ENCODE data around the gene JCHAIN.
"Not testable (repeated sequence)": the region's sequence is repeated elsewhere in the genome, so short reads cannot be mapped to it uniquely, and the experiment has no call there.

Gene JCHAIN

GRCh38 chr4:70666369-70666768, at the start of gene JCHAIN:
Gene JCHAIN, minus strand, starts transcription at chr4:70666508. Its CDS starts 18 bp downstream, at chr4:70666490.
- no peak for DNase-seq (ENCODE audit: low read depth)

GRCh38 chr4:70715097-70715496, 48.8 kb upstream of the JCHAIN start:
- DNase-seq (ENCODE audit: low read depth), result no peak

GRCh38 chr4:70714079-70714887, 48.0 kb upstream of the JCHAIN start:
- no peak for DNase-seq (ENCODE audit: low read depth)

GRCh38 chr4:70713453-70714078, 47.3 kb upstream of the JCHAIN start:
- no peak for DNase-seq (ENCODE audit: low read depth)

- DNase-seq (ENCODE audit: low read depth), result no peak
Observed at GRCh38 chr4:70712604-70713452, 46.5 kb upstream of the JCHAIN start.

GRCh38 chr4:70712150-70712549, 45.8 kb upstream of the JCHAIN start:
- DNase-seq (ENCODE audit: low read depth), result no peak

GRCh38 chr4:70711599-70711998, 45.3 kb upstream of the JCHAIN start:
- no peak for DNase-seq (ENCODE audit: low read depth)

GRCh38 chr4:70709611-70710205, 43.4 kb upstream of the JCHAIN start:
- DNase-seq (ENCODE audit: low read depth), result no peak

GRCh38 chr4:70706516-70706915, 40.2 kb upstream of the JCHAIN start:
- no peak for DNase-seq (ENCODE audit: low read depth)

- DNase-seq (ENCODE audit: low read depth), result no peak
Observed at GRCh38 chr4:70706044-70706461, 39.7 kb upstream of the JCHAIN start.

- DNase-seq (ENCODE audit: low read depth), result peak; percentile 43
Observed at GRCh38 chr4:70705183-70706043, 39.1 kb upstream of the JCHAIN start.

- no peak for DNase-seq (ENCODE audit: low read depth)
Observed at GRCh38 chr4:70704931-70705182, 38.5 kb upstream of the JCHAIN start.

GRCh38 chr4:70704215-70704930, 38.1 kb upstream of the JCHAIN start:
- no peak for DNase-seq (ENCODE audit: low read depth)

- no peak for DNase-seq (ENCODE audit: low read depth)
Observed at GRCh38 chr4:70703619-70704214, 37.4 kb upstream of the JCHAIN start.

- DNase-seq (ENCODE audit: low read depth), result not testable (repeated sequence)
Observed at GRCh38 chr4:70702592-70702991, 36.3 kb upstream of the JCHAIN start.

GRCh38 chr4:70701271-70701670, 35.0 kb upstream of the JCHAIN start:
- DNase-seq (ENCODE audit: low read depth), result no peak

GRCh38 chr4:70700712-70701111, 34.4 kb upstream of the JCHAIN start:
- DNase-seq (ENCODE audit: low read depth), result no peak

GRCh38 chr4:70698435-70698834, 32.1 kb upstream of the JCHAIN start:
- not testable (repeated sequence) for DNase-seq (ENCODE audit: low read depth)

GRCh38 chr4:70694633-70695032, 28.3 kb upstream of the JCHAIN start:
- not testable (repeated sequence) for DNase-seq (ENCODE audit: low read depth)

GRCh38 chr4:70691661-70692060, 25.4 kb upstream of the JCHAIN start:
- DNase-seq (ENCODE audit: low read depth), result no peak
